Osteoblast (primary cell): ENCODE measurements around the gene SLC39A5. TPM values are rescaled to one million over a fixed set of nuclear protein-coding genes. Genes with fewer than 3 reads are reported as not detected.
"Not testable (repeated sequence)": the region's sequence is repeated elsewhere in the genome, so short reads cannot be mapped to it uniquely, and the experiment has no call there.

Experiments
- DNase-seq: peaks from one replicate; pipeline ENCODE4 v3.0.0; 2011; ENCODE audit warnings: low spot score, mixed read lengths; ENCODE audit not compliant: insufficient read length; ENCODE audit errors: missing footprints
- H2AFZ ChIP-seq: 2 replicates; pipeline ENCODE4 v1.6.0; 2011; ENCODE audit warnings: mild to moderate bottlenecking, low read length
- H3K27ac ChIP-seq: 2 replicates; pipeline ENCODE4 v1.5.1; 2011; ENCODE audit warnings: mild to moderate bottlenecking, low read depth, low read length, moderate library complexity
- H3K27me3 ChIP-seq: 2 replicates; pipeline ENCODE4 v1.6.0; 2012; ENCODE audit warnings: mild to moderate bottlenecking, control low read depth, inconsistent platforms, low read length, moderate library complexity; ENCODE audit not compliant: insufficient read depth
- H3K36me3 ChIP-seq: 2 replicates; pipeline ENCODE4 v1.5.1; 2011; ENCODE audit warnings: mild to moderate bottlenecking, low read length, control low read depth, moderate library complexity; ENCODE audit not compliant: insufficient read depth
- H3K4me1 ChIP-seq: 2 replicates; pipeline ENCODE4 v1.5.1; 2011; ENCODE audit warnings: mild to moderate bottlenecking, low read length, control low read depth, moderate library complexity; ENCODE audit not compliant: insufficient read depth
- H3K4me2 ChIP-seq: 2 replicates; pipeline ENCODE4 v1.6.0; 2011; ENCODE audit warnings: mild to moderate bottlenecking, low read length; ENCODE audit not compliant: insufficient read depth
- H3K4me3 ChIP-seq: fragments of 200-600 bp; sonication (generic); 3 replicates; pipeline ENCODE4 v1.5.1; 2012; ENCODE audit warnings: mild to moderate bottlenecking, low read length, inconsistent platforms; ENCODE audit not compliant: insufficient read depth
- H3K79me2 ChIP-seq: 2 replicates; pipeline ENCODE4 v1.6.0; 2012; ENCODE audit warnings: mild to moderate bottlenecking, low read length, control low read depth, inconsistent platforms; ENCODE audit not compliant: insufficient read depth
- H3K9me3 ChIP-seq: 2 replicates; pipeline ENCODE4 v1.5.1; 2011; ENCODE audit warnings: low read depth, low read length, control low read depth
- H4K20me1 ChIP-seq: 2 replicates; pipeline ENCODE4 v1.6.0; 2012; ENCODE audit warnings: mild to moderate bottlenecking, low read length, control low read depth; ENCODE audit not compliant: insufficient read depth
- total RNA-seq: library from RNA; depleted of rRNA; stranded (reverse); fragments of >200 nt; gene quantifications from 2 replicates; pipeline ENCODE4 v1.2.3, GENCODE V29; 2012
- TF ChIP-seq, protein P1 (sequence below): IDR thresholded peaks from 2 replicates; pipeline ENCODE4 v1.5.1; 2011; ENCODE audit warnings: mild to moderate bottlenecking, low read depth, low read length, moderate library complexity; ENCODE audit errors: extremely low read depth

Gene SLC39A5
- total RNA-seq, 1 donor, result not detected

DNA sequence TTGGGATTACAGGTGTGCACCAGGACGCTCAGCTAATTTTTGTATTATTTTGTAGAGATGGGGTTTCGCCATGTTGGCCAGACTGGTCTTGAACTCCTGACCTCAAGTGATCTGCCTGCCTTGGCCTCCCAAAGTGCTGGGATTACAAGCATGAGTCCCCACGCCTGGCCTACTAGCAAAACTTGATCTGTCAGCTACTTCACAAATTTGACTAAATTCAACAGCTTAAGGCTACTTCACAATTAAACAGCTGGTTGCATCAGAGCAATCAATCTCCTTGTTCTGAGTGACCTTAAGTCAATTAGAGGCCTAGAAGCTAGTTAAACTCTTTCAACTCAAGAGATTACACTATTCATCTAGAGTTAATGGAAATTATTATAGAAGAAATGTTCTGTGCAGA is 49.1 kb downstream of the SLC39A5 start:
- Histone ChIP-seq H2AFZ (no peak overlapping the region), H3K36me3 (peaks cover 86% of the 10 kb centered on the region), H3K27ac (no peak overlapping the region), H3K27me3 (no peaks in the 10 kb centered on the region), H3K4me3 (no peak overlapping the region), H4K20me1 (no peaks in the 10 kb centered on the region), H3K9me3 (no peaks in the 10 kb centered on the region), H3K4me1 (no peaks in the 10 kb centered on the region), H3K79me2 (no peaks in the 10 kb centered on the region), H3K4me2 (no peak overlapping the region)
- no peak for DNase-seq
- TF ChIP-seq, protein P1, sequence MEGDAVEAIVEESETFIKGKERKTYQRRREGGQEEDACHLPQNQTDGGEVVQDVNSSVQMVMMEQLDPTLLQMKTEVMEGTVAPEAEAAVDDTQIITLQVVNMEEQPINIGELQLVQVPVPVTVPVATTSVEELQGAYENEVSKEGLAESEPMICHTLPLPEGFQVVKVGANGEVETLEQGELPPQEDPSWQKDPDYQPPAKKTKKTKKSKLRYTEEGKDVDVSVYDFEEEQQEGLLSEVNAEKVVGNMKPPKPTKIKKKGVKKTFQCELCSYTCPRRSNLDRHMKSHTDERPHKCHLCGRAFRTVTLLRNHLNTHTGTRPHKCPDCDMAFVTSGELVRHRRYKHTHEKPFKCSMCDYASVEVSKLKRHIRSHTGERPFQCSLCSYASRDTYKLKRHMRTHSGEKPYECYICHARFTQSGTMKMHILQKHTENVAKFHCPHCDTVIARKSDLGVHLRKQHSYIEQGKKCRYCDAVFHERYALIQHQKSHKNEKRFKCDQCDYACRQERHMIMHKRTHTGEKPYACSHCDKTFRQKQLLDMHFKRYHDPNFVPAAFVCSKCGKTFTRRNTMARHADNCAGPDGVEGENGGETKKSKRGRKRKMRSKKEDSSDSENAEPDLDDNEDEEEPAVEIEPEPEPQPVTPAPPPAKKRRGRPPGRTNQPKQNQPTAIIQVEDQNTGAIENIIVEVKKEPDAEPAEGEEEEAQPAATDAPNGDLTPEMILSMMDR, result no peak

GRCh38 chr12:56280849-56281248 is 51.0 kb downstream of the SLC39A5 start:
- Histone ChIP-seq H2AFZ (no peak overlapping the region), H4K20me1 (no peaks in the 10 kb centered on the region), H3K4me3 (no peak overlapping the region), H3K36me3 (peaks cover 78% of the 10 kb centered on the region), H3K79me2 (no peaks in the 10 kb centered on the region), H3K27ac (no peak overlapping the region), H3K4me1 (no peaks in the 10 kb centered on the region), H3K4me2 (no peak overlapping the region), H3K9me3 (no peaks in the 10 kb centered on the region), H3K27me3 (no peaks in the 10 kb centered on the region)
- TF ChIP-seq, protein P1, result no peak
- no peak for DNase-seq

DNA sequence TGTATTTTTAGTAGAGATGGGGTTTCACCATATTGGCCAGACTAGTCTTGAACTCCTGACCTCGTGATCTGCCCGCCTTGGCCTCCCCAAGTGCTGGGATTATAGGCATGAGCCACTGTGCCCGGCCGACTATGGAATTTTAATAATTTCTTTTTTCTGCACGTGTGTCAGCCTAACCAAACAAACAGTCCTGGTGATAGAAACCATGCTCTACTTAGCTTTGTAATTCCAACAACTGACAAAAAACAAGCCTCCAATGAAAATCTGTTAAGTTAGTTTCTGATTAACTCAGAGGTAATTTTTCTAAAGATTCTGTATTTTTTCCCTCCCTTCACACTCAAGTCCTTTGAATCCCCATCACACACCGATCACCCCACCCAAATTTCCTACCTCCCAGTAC is 52.2 kb downstream of the SLC39A5 start:
- no peak overlapping the region for H3K4me3 ChIP-seq

DNA sequence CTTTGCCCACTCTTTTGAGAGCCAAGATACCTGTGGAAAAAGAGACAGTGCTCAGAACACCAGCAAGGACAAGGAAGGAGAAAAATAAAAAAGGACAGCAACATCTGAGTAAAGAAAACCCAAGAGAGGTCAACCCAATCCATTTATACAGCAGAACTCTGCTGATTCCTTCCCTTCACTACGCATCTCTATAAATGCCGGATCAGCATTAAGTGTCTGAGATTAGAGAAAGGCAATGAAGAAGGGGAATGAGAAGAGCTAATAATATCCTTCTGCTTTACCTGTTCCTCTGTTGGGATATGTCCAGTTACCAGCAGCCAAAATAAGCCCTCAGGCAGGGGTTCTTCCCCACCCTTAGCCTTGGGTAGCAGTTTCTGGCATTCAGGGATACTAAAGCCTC is 52.7 kb downstream of the SLC39A5 start:
- Histone ChIP-seq H2AFZ (no peak overlapping the region), H3K36me3 (peaks cover 75% of the 10 kb centered on the region), H3K9me3 (no peaks in the 10 kb centered on the region), H3K4me1 (peaks cover 5% of the 10 kb centered on the region), H3K27me3 (no peaks in the 10 kb centered on the region), H3K27ac (no peak overlapping the region), H3K4me2 (no peak overlapping the region), H3K4me3 (no peak overlapping the region), H3K79me2 (peaks cover 8% of the 10 kb centered on the region), H4K20me1 (peaks cover 5% of the 10 kb centered on the region)
- TF ChIP-seq, protein P1, result no peak
- DNase-seq, result no peak

More for the DNA sequence above, 52.2 kb downstream of the SLC39A5 start:
- H2AFZ ChIP-seq, result no peak overlapping the region
- peaks cover 5% of the 10 kb centered on the region for H4K20me1 ChIP-seq
- no peak overlapping the region for H3K4me2 ChIP-seq
- H3K4me1 ChIP-seq, result peaks cover 5% of the 10 kb centered on the region
- no peak for DNase-seq
- peaks cover 7% of the 10 kb centered on the region for H3K79me2 ChIP-seq
- TF ChIP-seq, protein P1, result no peak
- no peaks in the 10 kb centered on the region for H3K9me3 ChIP-seq
- H3K27ac ChIP-seq, result no peak overlapping the region
- H3K36me3 ChIP-seq, result peaks cover 79% of the 10 kb centered on the region
- no peaks in the 10 kb centered on the region for H3K27me3 ChIP-seq

GRCh38 chr12:56284263-56284662 is 54.4 kb downstream of the SLC39A5 start:
- H3K9me3 ChIP-seq, H4K20me1 ChIP-seq, H3K4me2 ChIP-seq, DNase-seq, H3K27ac ChIP-seq, H3K27me3 ChIP-seq, H3K4me3 ChIP-seq, H2AFZ ChIP-seq, H3K4me1 ChIP-seq: not testable (repeated sequence)
- Histone ChIP-seq H3K36me3 (peaks cover 61% of the 10 kb centered on the region), H3K79me2 (peaks cover 22% of the 10 kb centered on the region)
